GM10248 (cell line): ENCODE data around the gene SLC6A1.

Source experiments
- CTCF ChIA-PET: fragments of 300-600 bp; sonication (Branson Sonifier 250); formaldehyde crosslinking; extraction: SDS; loops from one replicate; lab custom pipeline; 2021; ENCODE audit warnings: antibody characterized with exemption; lab: Yijun Ruan, JAX
- POLR2A ChIA-PET: fragments of 350-650 bp; sonication (Branson Sonifier 250); formaldehyde crosslinking; extraction: SDS; loops from one replicate; lab custom pipeline; 2020; ENCODE audit warnings: antibody characterized with exemption; lab: Yijun Ruan, JAX
- DNase-seq: peaks from one replicate; pipeline ENCODE4 v3.0.0; 2012; ENCODE audit errors: extremely low spot score
- CTCF ChIP-seq: IDR thresholded peaks from 2 replicates; pipeline ENCODE4 v1.5.1; 2012; ENCODE audit warnings: mild to moderate bottlenecking, low read depth; ENCODE audit errors: extremely low read depth, missing control alignments, control extremely low read depth

The SLC6A1 gene

DNA sequence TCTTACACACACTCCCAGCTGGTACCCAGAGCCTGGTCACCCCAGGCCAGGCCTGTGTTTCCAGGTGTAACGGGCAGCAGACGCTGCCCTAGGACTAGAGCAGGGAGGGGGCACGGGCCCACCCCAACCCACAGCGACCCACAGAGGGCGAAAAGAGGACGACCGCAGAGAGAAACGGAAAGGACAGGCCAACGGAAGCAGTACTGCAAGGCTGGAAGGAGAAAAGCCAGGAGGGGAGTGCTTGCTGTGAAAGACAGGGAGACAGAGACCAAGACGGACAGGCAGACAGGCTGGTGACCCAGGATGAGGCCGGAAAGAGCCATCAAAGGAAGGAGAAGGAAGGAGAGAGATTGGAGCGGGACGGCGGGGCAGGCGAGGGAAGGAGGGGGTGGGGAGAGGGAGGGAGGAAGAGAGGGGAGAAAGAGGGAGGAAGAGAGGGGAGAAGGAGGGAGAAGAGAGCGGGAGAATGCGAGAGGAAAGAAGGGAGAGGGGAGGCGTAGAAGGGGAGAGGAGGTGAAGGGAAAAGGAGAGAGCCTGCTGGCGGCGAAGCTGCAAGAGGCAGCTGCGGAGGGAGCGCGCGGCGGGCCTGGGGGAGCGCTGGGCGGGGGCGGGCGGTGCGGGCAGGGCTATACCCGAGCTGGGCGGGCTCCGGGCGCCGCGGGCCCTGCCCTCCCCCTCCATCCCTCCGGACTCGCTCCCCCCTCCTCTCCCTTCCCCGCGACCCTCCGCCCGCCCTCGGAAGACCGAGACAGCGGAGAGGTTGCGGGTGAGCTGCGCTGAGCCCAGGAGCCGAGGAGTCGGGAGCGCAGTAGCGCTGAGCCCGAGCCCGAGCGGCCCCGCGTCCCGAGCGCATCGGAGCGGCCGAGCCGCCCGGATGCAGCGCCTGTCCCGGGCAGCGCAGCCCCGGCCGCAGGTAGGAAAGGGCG lies at the start of gene SLC6A1:
SLC6A1 (plus strand) TSS at position 732 of the 926 bp plus-strand sequence. CDS start 24,464 bp downstream, outside the sequence.
- TF ChIP-seq CTCF, result no peak
- ChIA-PET CTCF (no interaction called here), POLR2A (no interaction called here)
- DNase-seq, result no peak

DNA sequence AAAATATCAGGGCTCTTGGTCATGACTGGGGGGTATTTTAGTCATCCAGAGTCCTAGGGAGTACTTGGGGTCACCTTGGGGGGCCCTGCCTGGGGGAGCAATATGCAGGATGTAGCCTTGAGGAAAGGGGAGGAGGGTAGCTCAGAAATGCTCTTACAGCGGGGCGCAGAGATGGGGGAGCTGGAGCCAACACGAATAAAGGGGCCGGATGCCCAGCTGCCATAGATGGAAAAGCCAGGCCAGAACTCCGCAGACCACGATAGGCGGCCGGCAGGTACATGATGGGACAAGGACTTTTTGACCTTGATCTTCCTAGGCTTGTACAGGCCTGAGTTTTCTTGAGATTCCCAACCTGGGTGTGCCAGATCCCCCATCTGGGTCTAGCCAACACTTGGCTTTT lies 47.7 kb upstream of the SLC6A1 start:
- TF ChIP-seq CTCF, result no peak
- POLR2A ChIA-PET, result no interaction called here
- DNase-seq, result no peak
- CTCF ChIA-PET, result interaction anchor here (0.7 to 4.1 kb wide), 18 partner anchors 8 to 410 kb away, joined by 3 to 24 read pairs (median 4); no protein-coding TSS in a partner anchor

- CTCF ChIA-PET, result interaction anchor here (0.7 to 4.1 kb wide), 30 partner anchors 8 to 409 kb away, joined by 3 to 24 read pairs (median 4); no protein-coding TSS in a partner anchor
- DNase-seq, result peak; percentile 79
- peak; percentile 86 for TF ChIP-seq CTCF
- POLR2A ChIA-PET, result no interaction called here
These were observed 46.8 kb upstream of the SLC6A1 start for GRCh38 chr3:10945683-10946287.

GRCh38 chr3:10946526-10946925 lies 46.0 kb upstream of the SLC6A1 start:
- no peak for TF ChIP-seq CTCF
- ChIA-PET CTCF (interaction anchor here (0.7 to 4.1 kb wide), 18 partner anchors 7 to 388 kb away, joined by 3 to 24 read pairs (median 4); no protein-coding TSS in a partner anchor), POLR2A (no interaction called here)
- no peak for DNase-seq

- ChIA-PET CTCF (interaction anchor here (1.1 kb wide), 1 partner anchor 8 kb away, joined by 3 read pairs; no protein-coding TSS in a partner anchor), POLR2A (no interaction called here)
- DNase-seq, result no peak
- TF ChIP-seq CTCF, result no peak
These were observed 44.2 kb upstream of the SLC6A1 start for GRCh38 chr3:10948326-10948725.

DNA sequence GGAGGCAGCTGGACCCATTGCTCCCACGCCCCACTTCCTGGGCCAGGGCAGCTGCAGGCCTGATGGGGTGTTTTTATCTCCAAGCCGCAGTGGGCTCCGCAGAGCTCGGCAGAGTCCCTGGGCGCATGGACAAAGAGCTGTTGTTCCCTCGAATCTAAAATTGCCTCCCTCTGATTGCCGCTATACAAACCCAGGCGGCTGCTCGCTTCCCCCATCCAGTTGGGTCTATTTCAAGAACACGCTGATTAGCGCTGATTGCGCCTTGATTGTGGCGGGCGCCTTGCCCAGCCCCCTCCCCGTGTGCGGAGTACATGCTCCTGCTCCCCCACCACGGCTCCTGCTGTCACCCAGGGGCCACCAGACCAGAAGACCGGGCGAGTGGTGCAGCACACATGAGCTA lies 43.4 kb upstream of the SLC6A1 start:
- TF ChIP-seq CTCF, result no peak
- ChIA-PET CTCF (interaction anchor here (1.1 to 1.5 kb wide), 2 partner anchors 9 to 111 kb away, joined by 3 to 4 read pairs; no protein-coding TSS in a partner anchor), POLR2A (no interaction called here)

More for the DNA sequence above, 43.4 kb upstream of the SLC6A1 start:
- no peak for DNase-seq
